HepG2 (cell line): ENCODE data around the gene GPATCH8. TPM values are rescaled to one million over a fixed set of nuclear protein-coding genes. Genes with fewer than 3 reads are reported as not detected.

Experiments
- EZH2 ChIP-seq: conservative IDR thresholded peaks from 2 replicates; pipeline ENCODE4 v1.6.1; 2012; ENCODE audit warnings: mild to moderate bottlenecking, low read depth, low read length, moderate library complexity
- GMEB2 ChIP-seq: IDR thresholded peaks from 2 replicates; pipeline ENCODE4 v1.6.1; 2016; ENCODE audit warnings: missing biosample characterization, missing genetic modification reagents, low read depth
- HMG20A ChIP-seq: IDR thresholded peaks from 2 replicates; pipeline ENCODE4 v1.6.1; 2016; ENCODE audit warnings: borderline replicate concordance
- PREB ChIP-seq: sonication (generic); formaldehyde crosslinking; IDR thresholded peaks from 2 replicates; pipeline ENCODE4 v1.4.0; 2020; ENCODE audit warnings: missing genetic modification reagents
- SCMH1 ChIP-seq: sonication (generic); formaldehyde crosslinking; IDR thresholded peaks from 2 replicates; pipeline ENCODE4 v1.9.0; 2021; ENCODE audit warnings: missing genetic modification reagents, mild to moderate bottlenecking, borderline replicate concordance
- TBX2 ChIP-seq: sonication (generic); formaldehyde crosslinking; IDR thresholded peaks from 2 replicates; pipeline ENCODE4 v1.5.0; 2020; ENCODE audit warnings: missing genetic modification reagents, mild to moderate bottlenecking, borderline replicate concordance
- UBTF ChIP-seq: sonication (generic); formaldehyde crosslinking; IDR thresholded peaks from 2 replicates; pipeline ENCODE4 v1.4.0; 2020; ENCODE audit warnings: mild to moderate bottlenecking, missing genetic modification reagents
- YY1 ChIP-seq: IDR thresholded peaks from 2 replicates; pipeline ENCODE4 v1.6.1; 2011; ENCODE audit warnings: low read length, low read depth, moderate library complexity, mild to moderate bottlenecking; ENCODE audit not compliant: insufficient read depth, insufficient replicate concordance
- ZBTB42 ChIP-seq: sonication (generic); formaldehyde crosslinking; IDR thresholded peaks from 2 replicates; pipeline ENCODE4 v1.5.0; 2020; ENCODE audit warnings: mild to moderate bottlenecking, missing genetic modification reagents
- ZNF430 ChIP-seq: sonication (generic); formaldehyde crosslinking; IDR thresholded peaks from 2 replicates; pipeline ENCODE4 v1.9.0; 2021; ENCODE audit warnings: mild to moderate bottlenecking, missing genetic modification reagents
- ZNF484 ChIP-seq: sonication (generic); formaldehyde crosslinking; IDR thresholded peaks from 2 replicates; pipeline ENCODE4 v1.5.1; 2020; ENCODE audit warnings: mild to moderate bottlenecking, low read depth, missing genetic modification reagents, borderline replicate concordance
- ZNF720 ChIP-seq: sonication (generic); formaldehyde crosslinking; IDR thresholded peaks from 2 replicates; pipeline ENCODE4 v1.4.0; 2020; ENCODE audit warnings: missing genetic modification reagents
- polyA plus RNA-seq, 8 experiments: library from polyadenylated mRNA; depleted of rRNA in 3 of 8; stranded (reverse) in 7 of 8; unstranded in 1 of 8; fragments of >200 nt; fragmentation: Illumina TruSeq in 4 of 8; extraction: Trizol in 4 of 8; gene quantifications; 2 replicates each; pipeline versions ENCODE4 v1.2.1 to v1.2.3, GENCODE V29; 2011 to 2016; ENCODE audit warnings: low read depth in 4 of 8, missing spikeins in 1 of 8, mixed read lengths in 1 of 8; ENCODE audit not compliant: insufficient read depth in 1 of 8
- total RNA-seq, 5 experiments: library from RNA; depleted of rRNA; stranded (reverse); fragments of >200 nt; fragmentation: Illumina TruSeq; extraction: Trizol; gene quantifications; 2 replicates each; pipeline ENCODE4 v1.2.3, GENCODE V29; 2016; ENCODE audit warnings: low read depth in 1 of 5
- TF ChIP-seq, protein P1 (sequence below): sonication (generic); formaldehyde crosslinking; IDR thresholded peaks from 2 replicates; pipeline ENCODE4 v1.4.0; 2020; ENCODE audit warnings: mild to moderate bottlenecking, missing genetic modification reagents
- TF ChIP-seq, protein P2 (sequence below), 2 experiments: sonication (generic) in 1 of 2; formaldehyde crosslinking in 1 of 2; IDR thresholded peaks; 2 replicates each; pipeline versions ENCODE4 v1.6.1 to v1.9.0; 2014 to 2022; ENCODE audit warnings: antibody characterized with exemption in 1 of 2, borderline replicate concordance in 1 of 2, inconsistent platforms in 1 of 2, low read depth in 1 of 2, missing genetic modification reagents in 1 of 2

GPATCH8 gene
- total and polyA plus RNA-seq, 2 of the 13 experiments (the other 11 are each of a cell fraction or from before 2014, with no cell fraction given) = 20.7 to 21.5 TPM

GRCh38 chr17:44533533-44534246, 30.5 kb upstream of the GPATCH8 start (continued):
- TF ChIP-seq, protein P1, sequence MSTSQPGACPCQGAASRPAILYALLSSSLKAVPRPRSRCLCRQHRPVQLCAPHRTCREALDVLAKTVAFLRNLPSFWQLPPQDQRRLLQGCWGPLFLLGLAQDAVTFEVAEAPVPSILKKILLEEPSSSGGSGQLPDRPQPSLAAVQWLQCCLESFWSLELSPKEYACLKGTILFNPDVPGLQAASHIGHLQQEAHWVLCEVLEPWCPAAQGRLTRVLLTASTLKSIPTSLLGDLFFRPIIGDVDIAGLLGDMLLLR (CRISPR knock-in tag) = no peak
- TF ChIP-seq HMG20A (CRISPR knock-in tag) (no peak), YY1 (peak; percentile 56), UBTF (CRISPR knock-in tag) (no peak; the same call in 1 of the 2 replicates), ZNF430 (no peak), PREB (CRISPR knock-in tag) (no peak), ZNF484 (CRISPR knock-in tag) (no peak), SCMH1 (CRISPR knock-in tag) (no peak), ZNF720 (no peak), TBX2 (CRISPR knock-in tag) (no peak), ZBTB42 (CRISPR knock-in tag) (no peak), GMEB2 (CRISPR knock-in tag) (no peak), EZH2 (no peak)
- TF ChIP-seq, protein P2, sequence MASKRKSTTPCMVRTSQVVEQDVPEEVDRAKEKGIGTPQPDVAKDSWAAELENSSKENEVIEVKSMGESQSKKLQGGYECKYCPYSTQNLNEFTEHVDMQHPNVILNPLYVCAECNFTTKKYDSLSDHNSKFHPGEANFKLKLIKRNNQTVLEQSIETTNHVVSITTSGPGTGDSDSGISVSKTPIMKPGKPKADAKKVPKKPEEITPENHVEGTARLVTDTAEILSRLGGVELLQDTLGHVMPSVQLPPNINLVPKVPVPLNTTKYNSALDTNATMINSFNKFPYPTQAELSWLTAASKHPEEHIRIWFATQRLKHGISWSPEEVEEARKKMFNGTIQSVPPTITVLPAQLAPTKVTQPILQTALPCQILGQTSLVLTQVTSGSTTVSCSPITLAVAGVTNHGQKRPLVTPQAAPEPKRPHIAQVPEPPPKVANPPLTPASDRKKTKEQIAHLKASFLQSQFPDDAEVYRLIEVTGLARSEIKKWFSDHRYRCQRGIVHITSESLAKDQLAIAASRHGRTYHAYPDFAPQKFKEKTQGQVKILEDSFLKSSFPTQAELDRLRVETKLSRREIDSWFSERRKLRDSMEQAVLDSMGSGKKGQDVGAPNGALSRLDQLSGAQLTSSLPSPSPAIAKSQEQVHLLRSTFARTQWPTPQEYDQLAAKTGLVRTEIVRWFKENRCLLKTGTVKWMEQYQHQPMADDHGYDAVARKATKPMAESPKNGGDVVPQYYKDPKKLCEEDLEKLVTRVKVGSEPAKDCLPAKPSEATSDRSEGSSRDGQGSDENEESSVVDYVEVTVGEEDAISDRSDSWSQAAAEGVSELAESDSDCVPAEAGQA (IDR thresholded peaks at IDR 0.05; ENCODE audit: low read depth) = no peak
- TF ChIP-seq, protein P2 (CRISPR knock-in tag; IDR thresholded peaks at IDR 0.05; ENCODE audit: borderline replicate concordance) = 0 out of 2 replicates have a peak, but pooled peaks have one; percentile 62
